GM12864 (cell line): ENCODE results near the gene MCEMP1.

Experiments used
- DNase-seq: peaks from one replicate; pipeline ENCODE4 v3.0.0-alpha.2; 2011; ENCODE audit warnings: low read depth
- H3K4me3 ChIP-seq: 2 replicates; pipeline ENCODE4 v1.5.1; 2011; ENCODE audit warnings: mild to moderate bottlenecking, low read depth, low read length, control low read depth
- TF ChIP-seq, protein P1 (sequence below): IDR thresholded peaks from 2 replicates; pipeline ENCODE4 v1.5.1; 2011; ENCODE audit warnings: low read depth, mild to moderate bottlenecking, moderate library complexity, low read length, control low read depth, inconsistent platforms; ENCODE audit errors: missing control alignments

Gene MCEMP1

DNA sequence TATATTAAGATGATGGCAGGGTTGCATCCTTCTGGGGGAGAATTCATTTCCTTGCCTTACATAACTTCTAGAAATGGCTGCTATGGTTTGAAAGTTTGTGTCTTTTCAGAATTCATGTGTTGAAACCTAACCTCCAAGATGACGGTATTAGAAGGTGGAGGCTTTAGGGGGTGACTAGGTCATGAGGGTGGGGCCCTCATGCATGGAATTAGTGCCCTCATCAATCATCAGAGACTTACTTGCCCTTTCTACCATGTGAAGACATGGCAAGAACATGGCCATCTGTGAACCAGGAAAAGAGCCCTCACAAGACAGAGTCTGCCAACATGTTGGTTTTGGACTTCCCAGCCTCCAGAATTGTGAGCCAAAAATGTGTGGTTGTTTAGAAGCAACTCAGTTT, 39.9 kb downstream of the MCEMP1 start:
- H3K4me3 ChIP-seq: no peak overlapping the region
- DNase-seq: no peak
- TF ChIP-seq, protein P1, sequence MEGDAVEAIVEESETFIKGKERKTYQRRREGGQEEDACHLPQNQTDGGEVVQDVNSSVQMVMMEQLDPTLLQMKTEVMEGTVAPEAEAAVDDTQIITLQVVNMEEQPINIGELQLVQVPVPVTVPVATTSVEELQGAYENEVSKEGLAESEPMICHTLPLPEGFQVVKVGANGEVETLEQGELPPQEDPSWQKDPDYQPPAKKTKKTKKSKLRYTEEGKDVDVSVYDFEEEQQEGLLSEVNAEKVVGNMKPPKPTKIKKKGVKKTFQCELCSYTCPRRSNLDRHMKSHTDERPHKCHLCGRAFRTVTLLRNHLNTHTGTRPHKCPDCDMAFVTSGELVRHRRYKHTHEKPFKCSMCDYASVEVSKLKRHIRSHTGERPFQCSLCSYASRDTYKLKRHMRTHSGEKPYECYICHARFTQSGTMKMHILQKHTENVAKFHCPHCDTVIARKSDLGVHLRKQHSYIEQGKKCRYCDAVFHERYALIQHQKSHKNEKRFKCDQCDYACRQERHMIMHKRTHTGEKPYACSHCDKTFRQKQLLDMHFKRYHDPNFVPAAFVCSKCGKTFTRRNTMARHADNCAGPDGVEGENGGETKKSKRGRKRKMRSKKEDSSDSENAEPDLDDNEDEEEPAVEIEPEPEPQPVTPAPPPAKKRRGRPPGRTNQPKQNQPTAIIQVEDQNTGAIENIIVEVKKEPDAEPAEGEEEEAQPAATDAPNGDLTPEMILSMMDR: no peak

DNA sequence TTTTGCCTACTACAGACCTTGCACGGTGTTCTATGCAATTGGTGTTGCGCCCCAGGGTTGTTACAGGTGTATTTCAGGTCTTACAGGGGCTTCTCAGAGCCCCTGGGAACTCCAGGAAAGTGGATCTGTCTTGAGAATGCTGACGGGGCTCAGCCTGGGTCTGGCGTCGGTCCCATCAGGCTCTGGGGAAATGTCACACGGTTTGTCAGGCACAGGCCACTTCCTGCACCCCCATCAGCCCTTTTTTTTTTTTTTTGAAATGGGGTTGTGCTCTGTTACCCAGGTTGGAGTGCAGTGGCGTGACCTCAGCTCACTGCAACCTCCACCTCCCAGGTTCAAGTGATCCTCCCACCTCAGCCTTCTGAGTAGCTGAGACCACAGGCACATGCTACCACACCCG, 41.8 kb downstream of the MCEMP1 start:
- TF ChIP-seq, protein P1: no peak
- no peak overlapping the region for H3K4me3 ChIP-seq
- no peak for DNase-seq

GRCh38 chr19:7720351-7720750, 43.5 kb downstream of the MCEMP1 start:
- no peak overlapping the region for H3K4me3 ChIP-seq
- TF ChIP-seq, protein P1: no peak
- no peak for DNase-seq

GRCh38 chr19:7722231-7722651, 45.4 kb downstream of the MCEMP1 start:
- no peak overlapping the region for H3K4me3 ChIP-seq
- TF ChIP-seq, protein P1: no peak
- DNase-seq: no peak

DNA sequence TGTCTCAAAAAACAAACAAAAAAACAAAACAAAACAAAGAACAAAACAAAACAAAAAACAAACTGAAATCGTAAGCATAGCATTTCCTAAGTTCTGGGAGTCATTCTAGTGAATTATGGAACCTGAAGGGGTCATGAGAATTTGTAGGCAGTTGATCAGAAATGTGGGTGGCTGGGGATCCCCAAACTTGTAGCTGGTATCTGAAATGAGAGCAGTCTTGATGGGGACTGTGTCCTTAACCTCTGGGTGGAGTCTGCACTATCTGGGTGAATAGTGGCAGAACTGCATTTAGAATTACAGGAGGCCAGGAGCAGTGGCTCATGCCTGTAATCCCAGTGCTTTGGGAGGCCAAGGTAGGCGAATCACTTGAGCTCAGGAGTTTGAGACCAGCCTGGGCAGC, 48.9 kb downstream of the MCEMP1 start:
- no peak overlapping the region for H3K4me3 ChIP-seq
- DNase-seq: no peak
- TF ChIP-seq, protein P1: no peak

DNA sequence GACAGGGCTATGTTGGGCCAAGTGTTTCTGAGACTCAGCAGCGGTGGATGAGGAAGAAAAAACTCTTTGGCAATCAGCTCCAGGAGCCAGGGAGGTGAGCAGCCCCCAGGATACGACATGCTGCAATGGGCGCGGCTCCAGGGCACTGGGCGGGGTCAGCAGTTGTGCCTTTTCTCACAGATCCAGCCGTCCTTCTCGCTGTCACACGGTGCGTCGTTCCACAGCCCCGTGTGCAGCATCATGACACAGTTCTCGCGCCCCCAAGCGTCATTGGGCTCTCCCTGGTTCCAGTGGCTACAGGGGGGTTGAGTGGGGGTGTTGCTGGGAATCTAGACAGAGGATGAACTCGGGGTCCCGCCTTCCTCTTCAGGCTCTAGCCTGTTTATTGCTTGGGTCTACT, 52.3 kb downstream of the MCEMP1 start:
- DNase-seq: no peak
- TF ChIP-seq, protein P1: no peak
- H3K4me3 ChIP-seq: no peak overlapping the region
